ENCODE data around the gene MMAB.

MMAB gene

GRCh38 chr12:109582636-109583035 lies 9.3 kb upstream of the MMAB start:
- TF ChIP-seq, protein P1, sequence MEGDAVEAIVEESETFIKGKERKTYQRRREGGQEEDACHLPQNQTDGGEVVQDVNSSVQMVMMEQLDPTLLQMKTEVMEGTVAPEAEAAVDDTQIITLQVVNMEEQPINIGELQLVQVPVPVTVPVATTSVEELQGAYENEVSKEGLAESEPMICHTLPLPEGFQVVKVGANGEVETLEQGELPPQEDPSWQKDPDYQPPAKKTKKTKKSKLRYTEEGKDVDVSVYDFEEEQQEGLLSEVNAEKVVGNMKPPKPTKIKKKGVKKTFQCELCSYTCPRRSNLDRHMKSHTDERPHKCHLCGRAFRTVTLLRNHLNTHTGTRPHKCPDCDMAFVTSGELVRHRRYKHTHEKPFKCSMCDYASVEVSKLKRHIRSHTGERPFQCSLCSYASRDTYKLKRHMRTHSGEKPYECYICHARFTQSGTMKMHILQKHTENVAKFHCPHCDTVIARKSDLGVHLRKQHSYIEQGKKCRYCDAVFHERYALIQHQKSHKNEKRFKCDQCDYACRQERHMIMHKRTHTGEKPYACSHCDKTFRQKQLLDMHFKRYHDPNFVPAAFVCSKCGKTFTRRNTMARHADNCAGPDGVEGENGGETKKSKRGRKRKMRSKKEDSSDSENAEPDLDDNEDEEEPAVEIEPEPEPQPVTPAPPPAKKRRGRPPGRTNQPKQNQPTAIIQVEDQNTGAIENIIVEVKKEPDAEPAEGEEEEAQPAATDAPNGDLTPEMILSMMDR (conservative IDR thresholded peaks at IDR 0.05), result no peak
- TF ChIP-seq ZFX (IDR thresholded peaks at IDR 0.05), result no peak

GRCh38 chr12:109581856-109582255 lies 8.6 kb upstream of the MMAB start:
- TF ChIP-seq, protein P1 (conservative IDR thresholded peaks at IDR 0.05), result no peak
- TF ChIP-seq ZFX (IDR thresholded peaks at IDR 0.05), result no peak
- H3K27ac ChIP-seq, result no peak overlapping the region

More at GRCh38 chr12:109582636-109583035, 9.3 kb upstream of the MMAB start:
- H3K27ac ChIP-seq, result no peak overlapping the region

DNA sequence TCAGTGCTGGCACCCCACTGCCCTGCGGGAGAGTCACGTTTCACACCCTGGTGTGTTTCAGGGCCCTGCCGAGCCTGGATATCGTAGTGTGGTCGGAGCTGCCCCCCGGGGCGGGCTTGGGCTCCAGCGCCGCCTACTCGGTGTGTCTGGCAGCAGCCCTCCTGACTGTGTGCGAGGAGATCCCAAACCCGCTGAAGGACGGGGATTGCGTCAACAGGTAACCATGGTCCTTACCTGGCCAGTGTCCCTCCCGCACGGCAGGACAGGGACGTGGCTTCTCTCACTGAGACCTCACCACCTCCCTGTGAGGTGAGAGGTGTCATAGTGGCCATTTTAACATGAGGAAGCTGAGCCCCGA lies 8.0 kb upstream of the MMAB start:
- no peak overlapping the region for H3K27ac ChIP-seq
- TF ChIP-seq, protein P1 (conservative IDR thresholded peaks at IDR 0.05), result no peak
- no peak for TF ChIP-seq ZFX (IDR thresholded peaks at IDR 0.05)

DNA sequence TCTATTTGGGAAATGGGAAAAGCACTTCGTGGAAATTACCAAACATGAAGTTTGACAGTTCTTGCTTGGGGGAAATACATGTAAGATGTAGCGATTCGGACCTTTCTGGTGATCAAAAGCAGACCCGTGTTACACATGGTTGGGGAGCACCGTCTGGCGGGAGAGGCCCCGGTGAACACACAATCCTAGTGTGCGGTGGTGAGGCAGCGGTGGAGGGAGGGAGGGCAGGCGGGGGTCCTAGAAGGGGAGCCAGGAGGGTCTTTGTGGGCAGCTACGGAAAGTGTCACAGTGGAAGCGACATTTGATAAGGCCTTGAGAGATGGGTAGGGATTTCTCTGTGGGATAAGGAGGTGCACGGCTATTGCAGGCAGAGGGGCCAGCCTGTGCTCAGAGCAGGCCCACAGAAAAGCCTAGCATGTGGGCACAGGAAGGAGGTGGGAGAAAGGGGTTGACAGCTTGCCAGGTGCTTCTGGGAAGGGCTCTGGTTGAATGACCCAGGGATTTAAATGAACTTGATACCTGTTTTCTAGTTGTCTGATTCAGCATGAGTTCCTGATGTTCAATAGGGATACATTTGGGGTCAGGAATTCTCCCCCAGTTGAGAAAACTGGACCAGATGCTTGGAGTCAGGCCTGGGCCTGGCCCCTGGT lies 7.5 kb upstream of the MMAB start:
- no peak overlapping the region for H3K27ac ChIP-seq
- no peak for TF ChIP-seq ZFX (IDR thresholded peaks at IDR 0.05)
- TF ChIP-seq, protein P1 (conservative IDR thresholded peaks at IDR 0.05), result no peak

GRCh38 chr12:109580272-109580671 lies 7.0 kb upstream of the MMAB start:
- no peak for TF ChIP-seq ZFX (IDR thresholded peaks at IDR 0.05)
- no peak overlapping the region for H3K27ac ChIP-seq

- no peak overlapping the region for H3K27ac ChIP-seq
- TF ChIP-seq, protein P1 (conservative IDR thresholded peaks at IDR 0.05), result no peak
- no peak for TF ChIP-seq ZFX (IDR thresholded peaks at IDR 0.05)
These were observed 6.3 kb upstream of the MMAB start for GRCh38 chr12:109579639-109580038.

- H3K27ac ChIP-seq, result no peak overlapping the region
- TF ChIP-seq ZFX (IDR thresholded peaks at IDR 0.05), result no peak
- TF ChIP-seq, protein P1 (conservative IDR thresholded peaks at IDR 0.05), result no peak
These were observed 5.1 kb upstream of the MMAB start for GRCh38 chr12:109578330-109578927.

DNA sequence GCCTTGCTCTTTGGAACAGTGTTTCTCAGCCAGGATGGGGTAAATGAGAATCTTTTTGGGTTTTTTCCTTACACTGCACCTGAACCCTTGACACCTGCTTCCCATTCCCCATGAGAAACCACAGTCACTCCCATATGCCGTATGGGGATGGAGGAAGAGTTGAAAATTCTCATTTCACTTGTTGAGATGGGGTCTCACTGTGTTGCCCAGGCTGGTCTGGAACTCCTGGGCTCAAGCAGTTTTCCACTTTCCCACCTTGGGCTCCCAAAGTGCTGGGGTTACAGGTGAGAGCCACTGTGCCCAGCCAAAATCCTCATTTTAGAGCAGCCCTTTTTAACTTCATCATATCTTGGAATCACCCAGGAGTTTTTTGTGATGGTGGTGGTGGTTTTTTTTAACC lies 4.0 kb upstream of the MMAB start:
- no peak overlapping the region for H3K27ac ChIP-seq
- TF ChIP-seq, protein P1 (conservative IDR thresholded peaks at IDR 0.05), result no peak
- TF ChIP-seq ZFX (IDR thresholded peaks at IDR 0.05), result no peak
